Neuronal stem cell (in vitro differentiated cells): ENCODE data around the gene KAZN.
A peak's percentile ranks its signal among the peaks of the same experiment; 100 is the strongest.

Experiments used
- DNase-seq: peaks from one replicate; pipeline ENCODE4 v3.0.0-alpha.2; 2013; ENCODE audit warnings: low spot score
- H2AFZ ChIP-seq: one replicate; pipeline ENCODE4 v1.6.1; 2013; ENCODE audit warnings: mild to moderate bottlenecking, low read length, inconsistent platforms
- H2AK5ac ChIP-seq: 2 replicates; pipeline ENCODE4 v1.6.1; 2013; ENCODE audit warnings: low read depth, mild to moderate bottlenecking, inconsistent platforms, low read length, moderate library complexity, mixed read lengths
- H2BK120ac ChIP-seq: 2 replicates; pipeline ENCODE4 v1.6.1; 2013; ENCODE audit warnings: low read depth, mild to moderate bottlenecking, inconsistent platforms, low read length, moderate library complexity, mixed read lengths
- H2BK12ac ChIP-seq: one replicate; pipeline ENCODE4 v1.6.1; 2013; ENCODE audit warnings: low read length, inconsistent platforms
- H2BK15ac ChIP-seq: 2 replicates; pipeline ENCODE4 v1.6.1; 2013; ENCODE audit warnings: mild to moderate bottlenecking, low read length, inconsistent platforms, mixed read lengths
- H2BK5ac ChIP-seq: one replicate; pipeline ENCODE4 v1.6.1; 2013; ENCODE audit warnings: inconsistent platforms, mild to moderate bottlenecking, low read length, moderate library complexity
- H3K14ac ChIP-seq: one replicate; pipeline ENCODE4 v1.6.1; 2013; ENCODE audit warnings: low read length, inconsistent platforms
- H3K18ac ChIP-seq: 2 replicates; pipeline ENCODE4 v1.6.1; 2013; ENCODE audit warnings: low read length, inconsistent platforms
- H3K23ac ChIP-seq: 2 replicates; pipeline ENCODE4 v1.6.1; 2013; ENCODE audit warnings: low read depth, mild to moderate bottlenecking, mixed read lengths, low read length, inconsistent platforms; ENCODE audit not compliant: poor library complexity
- H3K27ac ChIP-seq: replicated peaks from 3 replicates; pipeline ENCODE4 v1.5.1; 2013; ENCODE audit warnings: low read length, inconsistent platforms
- H3K27me3 ChIP-seq, 3 experiments: 2 replicates each; pipeline ENCODE4 v1.6.1; 2013; ENCODE audit warnings: low read length in 3 of 3, mild to moderate bottlenecking in 2 of 3, inconsistent platforms in 1 of 3, low read depth in 1 of 3, mixed read lengths in 1 of 3, moderate library complexity in 1 of 3; ENCODE audit not compliant: control insufficient read depth in 3 of 3, insufficient read depth in 3 of 3
- H3K36me3 ChIP-seq, 2 donors: replicated peaks in 1 of 2; 2 replicates each; pipeline ENCODE4 v1.6.1; 2013; ENCODE audit warnings: low read length in 2 of 2; ENCODE audit not compliant: control insufficient read depth in 2 of 2, insufficient read depth in 2 of 2
- H3K4ac ChIP-seq: 2 replicates; pipeline ENCODE4 v1.6.1; 2013; ENCODE audit warnings: inconsistent platforms, mild to moderate bottlenecking, low read length, moderate library complexity
- H3K4me1 ChIP-seq, 2 donors: 1 replicate in 1 of 2; 2 replicates in 1 of 2; pipeline ENCODE4 v1.6.1; 2013; ENCODE audit warnings: low read length in 2 of 2, low read depth in 1 of 2; ENCODE audit not compliant: control insufficient read depth in 2 of 2, insufficient read depth in 1 of 2
- H3K4me2 ChIP-seq: one replicate; pipeline ENCODE4 v1.6.1; 2013; ENCODE audit warnings: mild to moderate bottlenecking, low read length, inconsistent platforms; ENCODE audit not compliant: insufficient read depth, poor library complexity, severe bottlenecking
- H3K4me3 ChIP-seq, 2 donors: 2 replicates each; pipeline ENCODE4 v1.5.1; 2013; ENCODE audit warnings: low read length in 2 of 2, mild to moderate bottlenecking in 2 of 2, inconsistent platforms in 1 of 2, moderate library complexity in 1 of 2
- H3K79me1 ChIP-seq: one replicate; pipeline ENCODE4 v1.6.1; 2013; ENCODE audit warnings: low read depth, mild to moderate bottlenecking, inconsistent platforms, low read length, moderate library complexity
- H3K9ac ChIP-seq: one replicate; pipeline ENCODE4 v1.6.1; 2013; ENCODE audit warnings: mild to moderate bottlenecking, low read depth, low read length, inconsistent platforms; ENCODE audit not compliant: poor library complexity
- H3K9me3 ChIP-seq, 2 donors: replicated peaks in 1 of 2; 2 replicates each; pipeline versions ENCODE3 to v1.6.1; 2013; ENCODE audit warnings: low read length in 2 of 2, mild to moderate bottlenecking in 2 of 2, inconsistent platforms in 1 of 2, low read depth in 1 of 2, mixed read lengths in 1 of 2, moderate library complexity in 1 of 2; ENCODE audit not compliant: control insufficient read depth in 2 of 2, insufficient read depth in 1 of 2
- H4K8ac ChIP-seq: one replicate; pipeline ENCODE4 v1.6.1; 2013; ENCODE audit warnings: low read depth, mild to moderate bottlenecking, inconsistent platforms, low read length, moderate library complexity
- H4K91ac ChIP-seq: one replicate; pipeline ENCODE4 v1.6.1; 2013; ENCODE audit warnings: low read length, low read depth, mild to moderate bottlenecking, inconsistent platforms; ENCODE audit not compliant: poor library complexity
- WGBS, 2 donors: extraction: QIAGEN DNeasy Blood & Tissue Kit; methylation state at CpG; one replicate each; pipeline ENCODE4 v1.1.7; 2013; ENCODE audit warnings: missing lambda C conversion rate in 2 of 2, mixed read lengths in 1 of 2; ENCODE audit not compliant: insufficient read length in 2 of 2, insufficient replicate concordance in 1 of 2; ENCODE audit errors: extremely low coverage in 2 of 2; 5-methylcytosine and 5-hydroxymethylcytosine counted together

The KAZN gene

GRCh38 chr1:14592004-14592631 is 6.4 kb upstream of the KAZN start:
- Histone ChIP-seq H4K8ac (no peak overlapping the region), H3K23ac (no peak overlapping the region), H4K91ac (no peak overlapping the region), H2BK15ac (no peak overlapping the region), H3K4me2 (no peak overlapping the region), H3K4me3 (no peak overlapping the region), H3K27me3 (no peaks in the 10 kb centered on the region), H2AFZ (peak overlapping the region; percentile 7), H3K27ac (no peak overlapping the region), H3K36me3 (no peaks in the 10 kb centered on the region), H2AK5ac (no peak overlapping the region), H3K18ac (peak overlapping the region; percentile 65), H3K4me1 (peaks cover 12 to 14% of the 10 kb centered on the region in 2 donors), H3K14ac (no peak overlapping the region), H2BK5ac (no peak overlapping the region), H3K79me1 (no peaks in the 10 kb centered on the region), H3K4ac (no peak overlapping the region), H2BK12ac (no peak overlapping the region), H3K9ac (no peak overlapping the region), H3K9me3 (no peaks in the 10 kb centered on the region), H2BK120ac (no peak overlapping the region)
- no CpG with 5 or more reads among the region's 9 CpGs for WGBS, 2 donors
- DNase-seq, result no peak

GRCh38 chr1:14593302-14593701 is 5.2 kb upstream of the KAZN start:
- Histone ChIP-seq H3K36me3 (no peaks in the 10 kb centered on the region), H2AK5ac (no peak overlapping the region)

GRCh38 chr1:14594045-14594444 is 4.4 kb upstream of the KAZN start:
- no peak overlapping the region for H4K91ac ChIP-seq
- no peak overlapping the region for H3K14ac ChIP-seq
- H2BK15ac ChIP-seq, result no peak overlapping the region
- no peak overlapping the region for H3K4me3 ChIP-seq
- H3K27me3 ChIP-seq, result no peaks in the 10 kb centered on the region
- no peak for DNase-seq
- no peaks in the 10 kb centered on the region for H3K9me3 ChIP-seq
- H3K27ac ChIP-seq, result no peak overlapping the region
- H3K4me2 ChIP-seq, result no peak overlapping the region
- no peak overlapping the region for H3K4ac ChIP-seq
- H3K9ac ChIP-seq, result no peak overlapping the region
- no peak overlapping the region for H2BK5ac ChIP-seq
- no peaks in the 10 kb centered on the region for H3K79me1 ChIP-seq
- no peak overlapping the region for H3K23ac ChIP-seq
- no CpG with 5 or more reads among the region's 5 CpGs for WGBS, 2 donors
- no peak overlapping the region for H2AFZ ChIP-seq
- H2BK120ac ChIP-seq, result no peak overlapping the region
- no peak overlapping the region for H4K8ac ChIP-seq
- no peak overlapping the region for H2BK12ac ChIP-seq
- peaks cover 18 to 19% of the 10 kb centered on the region in 2 donors for H3K4me1 ChIP-seq
- H3K18ac ChIP-seq, result no peak overlapping the region
- H3K36me3 ChIP-seq, result no peaks in the 10 kb centered on the region
- no peak overlapping the region for H2AK5ac ChIP-seq

More at GRCh38 chr1:14593302-14593701, 5.2 kb upstream of the KAZN start:
- WGBS, 2 donors, result no CpG with 5 or more reads among the region's 4 CpGs
- Histone ChIP-seq H3K27ac (no peak overlapping the region), H3K27me3 (no peaks in the 10 kb centered on the region), H4K8ac (no peak overlapping the region), H2BK15ac (no peak overlapping the region), H3K4me1 (peaks cover 18 to 19% of the 10 kb centered on the region in 2 donors), H3K79me1 (no peaks in the 10 kb centered on the region), H4K91ac (no peak overlapping the region), H3K9me3 (no peaks in the 10 kb centered on the region), H2BK120ac (no peak overlapping the region), H2AFZ (no peak overlapping the region), H3K14ac (no peak overlapping the region), H3K18ac (no peak overlapping the region), H2BK5ac (no peak overlapping the region), H3K4me3 (no peak overlapping the region), H3K4me2 (no peak overlapping the region), H3K9ac (no peak overlapping the region), H3K4ac (no peak overlapping the region), H3K23ac (no peak overlapping the region), H2BK12ac (no peak overlapping the region)
- no peak for DNase-seq

GRCh38 chr1:14596591-14596990 is 1.9 kb upstream of the KAZN start:
- no peak overlapping the region for H3K4ac ChIP-seq
- no peak overlapping the region for H3K9ac ChIP-seq
- H4K91ac ChIP-seq, result no peak overlapping the region
- H3K4me2 ChIP-seq, result no peak overlapping the region
- no peak for DNase-seq
- no peaks in the 10 kb centered on the region for H3K27me3 ChIP-seq
- no peaks in the 10 kb centered on the region for H3K9me3 ChIP-seq
- peaks cover 0 to 3% of the 10 kb centered on the region in 2 donors for H3K36me3 ChIP-seq
- no peak overlapping the region for H2BK15ac ChIP-seq
- no peak overlapping the region for H3K14ac ChIP-seq
- H2BK120ac ChIP-seq, result no peak overlapping the region
- no CpG with 5 or more reads among the region's 5 CpGs for WGBS, 2 donors
- no peak overlapping the region for H3K27ac ChIP-seq
- no peak overlapping the region for H4K8ac ChIP-seq
- H2BK12ac ChIP-seq, result no peak overlapping the region
- no peak overlapping the region for H2AK5ac ChIP-seq
- no peak overlapping the region for H3K23ac ChIP-seq
- no peak overlapping the region for H2BK5ac ChIP-seq
- H2AFZ ChIP-seq, result no peak overlapping the region
- no peak overlapping the region for H3K18ac ChIP-seq
- no peaks in the 10 kb centered on the region for H3K79me1 ChIP-seq
- no peak overlapping the region for H3K4me3 ChIP-seq
- H3K4me1 ChIP-seq, result peaks cover 25 to 27% of the 10 kb centered on the region in 2 donors
